CD14-positive monocyte (primary cell): ENCODE results near the gene GREB1L. TPM values are rescaled to one million over a fixed set of nuclear protein-coding genes. Genes with fewer than 3 reads are reported as not detected.

ENCODE experiments used
- DNase-seq, 3 donors: peaks; one replicate each; pipeline ENCODE4 v3.0.0-alpha.2; 2011 to 2022
- H2AFZ ChIP-seq: 2 replicates; pipeline ENCODE4 v1.6.0; 2012; ENCODE audit warnings: mild to moderate bottlenecking, low read depth, low read length, inconsistent platforms; ENCODE audit not compliant: insufficient read depth, poor library complexity, severe bottlenecking
- H3K27ac ChIP-seq, 2 donors: 1 replicate in 1 of 2; 2 replicates in 1 of 2; pipeline ENCODE4 v1.5.1; 2012 to 2013; ENCODE audit warnings: low read length in 2 of 2, control low read depth in 1 of 2, inconsistent platforms in 1 of 2, low read depth in 1 of 2, mild to moderate bottlenecking in 1 of 2
- H3K27me3 ChIP-seq, 2 donors: one replicate each; pipeline versions ENCODE4 v1.6.0 to v1.6.1; 2011 to 2013; ENCODE audit warnings: low read length in 2 of 2; ENCODE audit not compliant: control insufficient read depth in 2 of 2, insufficient read depth in 2 of 2
- H3K36me3 ChIP-seq, 2 donors: replicated peaks in 1 of 2; 1 replicate in 1 of 2; 2 replicates in 1 of 2; pipeline versions ENCODE4 v1.5.1 to v1.6.1; 2012 to 2013; ENCODE audit warnings: low read length in 2 of 2, control low read depth in 1 of 2, inconsistent platforms in 1 of 2, mild to moderate bottlenecking in 1 of 2; ENCODE audit not compliant: insufficient read depth in 2 of 2, control insufficient read depth in 1 of 2
- H3K4me1 ChIP-seq, 2 donors: 1 replicate in 1 of 2; 2 replicates in 1 of 2; pipeline versions ENCODE4 v1.5.1 to v1.6.1; 2012 to 2013; ENCODE audit warnings: low read length in 2 of 2, control low read depth in 1 of 2, inconsistent platforms in 1 of 2, mild to moderate bottlenecking in 1 of 2, moderate library complexity in 1 of 2; ENCODE audit not compliant: insufficient read depth in 2 of 2, control insufficient read depth in 1 of 2
- H3K4me2 ChIP-seq: replicated peaks from 2 replicates; pipeline ENCODE3; 2012; ENCODE audit warnings: low read length, moderate library complexity, mild to moderate bottlenecking; ENCODE audit not compliant: poor library complexity, severe bottlenecking; ENCODE audit errors: extremely low read depth
- H3K4me3 ChIP-seq, 3 experiments: fragments of 200-600 bp in 1 of 3; sonication (generic) in 1 of 3; replicated peaks in 1 of 3; 1 replicate in 2 of 3; 2 replicates in 1 of 3; pipeline ENCODE4 v1.5.1; 2011 to 2013; ENCODE audit warnings: low read length in 3 of 3, mild to moderate bottlenecking in 3 of 3, control low read depth in 2 of 3, low read depth in 2 of 3, inconsistent platforms in 1 of 3, moderate library complexity in 1 of 3
- H3K79me2 ChIP-seq: 2 replicates; pipeline ENCODE4 v1.6.0; 2012; ENCODE audit warnings: mild to moderate bottlenecking, control low read depth, inconsistent platforms, low read length, moderate library complexity; ENCODE audit not compliant: insufficient read depth
- H3K9ac ChIP-seq: 2 replicates; pipeline ENCODE4 v1.6.0; 2017; ENCODE audit warnings: low read length, mild to moderate bottlenecking; ENCODE audit not compliant: insufficient read depth, poor library complexity, severe bottlenecking
- H3K9me3 ChIP-seq, 2 donors: replicated peaks in 1 of 2; 1 replicate in 1 of 2; 2 replicates in 1 of 2; pipeline versions ENCODE4 v1.5.1 to v1.6.1; 2012 to 2013; ENCODE audit warnings: low read length in 2 of 2, control low read depth in 1 of 2; ENCODE audit not compliant: control insufficient read depth in 1 of 2, insufficient read depth in 1 of 2
- H4K20me1 ChIP-seq: 2 replicates; pipeline ENCODE4 v1.6.0; 2012; ENCODE audit warnings: mild to moderate bottlenecking, low read length, control low read depth, moderate library complexity; ENCODE audit not compliant: insufficient read depth
- H3K27ac Mint-ChIP-seq, 7 donors: one replicate each; pipeline ENCODE4 v1.8.0; 2020; ENCODE audit warnings: mild to moderate bottlenecking in 7 of 7, mixed read lengths in 7 of 7, moderate library complexity in 6 of 7, inconsistent platforms in 2 of 7
- H3K27me3 Mint-ChIP-seq, 3 donors: one replicate each; pipeline ENCODE4 v1.8.0; 2021 to 2022; ENCODE audit warnings: low read depth in 3 of 3, mild to moderate bottlenecking in 3 of 3, mixed read lengths in 3 of 3, moderate library complexity in 3 of 3, inconsistent platforms in 1 of 3
- H3K36me3 Mint-ChIP-seq, 2 donors: one replicate each; pipeline ENCODE4 v1.8.0; 2020; ENCODE audit warnings: mixed read lengths in 2 of 2, inconsistent platforms in 1 of 2, mild to moderate bottlenecking in 1 of 2
- H3K4me1 Mint-ChIP-seq: one replicate; pipeline ENCODE4 v1.8.0; 2020; ENCODE audit warnings: mild to moderate bottlenecking, mixed read lengths
- H3K4me3 Mint-ChIP-seq, 2 donors: one replicate each; pipeline ENCODE4 v1.8.0; 2020; ENCODE audit warnings: mild to moderate bottlenecking in 2 of 2, mixed read lengths in 2 of 2, moderate library complexity in 1 of 2
- H3K9me3 Mint-ChIP-seq, 7 donors: one replicate each; pipeline ENCODE4 v1.8.0; 2020 to 2022; ENCODE audit warnings: mixed read lengths in 7 of 7, mild to moderate bottlenecking in 6 of 7, moderate library complexity in 6 of 7, inconsistent platforms in 2 of 7
- WGBS: methylation state at CpG from one replicate; pipeline ENCODE4 v1.1.5; 2013; ENCODE audit warnings: missing lambda C conversion rate; ENCODE audit not compliant: insufficient coverage; 5-methylcytosine and 5-hydroxymethylcytosine counted together
- intact Hi-C, 2 donors: fragments of 100-400 bp; cut with micrococcal nuclease; formaldehyde crosslinking; loops; one replicate each; pipeline versions ENCODE4 v1.15.0 to v1.15.1; 2023
- polyA plus RNA-seq, 3 donors: library from polyadenylated mRNA; depleted of rRNA in 1 of 3; unstranded in 2 of 3; stranded (reverse) in 1 of 3; fragments of 300-500 nt in 2 of 3; fragments of >200 nt in 1 of 3; fragmentation: Illumina TruSeq in 2 of 3; gene quantifications; 1 replicate in 2 of 3; 2 replicates in 1 of 3; pipeline ENCODE4 v1.2.3, GENCODE V29; 2012 to 2021
- TF ChIP-seq, protein P1 (sequence below): fragments of 200-600 bp; IDR thresholded peaks from one replicate; pipeline ENCODE4 v1.8.0; 2022; ENCODE audit warnings: antibody characterized with exemption, mild to moderate bottlenecking

Gene GREB1L
- polyA plus RNA-seq, 3 donors: 0.02 to 0.03 TPM; not detected in 1

DNA sequence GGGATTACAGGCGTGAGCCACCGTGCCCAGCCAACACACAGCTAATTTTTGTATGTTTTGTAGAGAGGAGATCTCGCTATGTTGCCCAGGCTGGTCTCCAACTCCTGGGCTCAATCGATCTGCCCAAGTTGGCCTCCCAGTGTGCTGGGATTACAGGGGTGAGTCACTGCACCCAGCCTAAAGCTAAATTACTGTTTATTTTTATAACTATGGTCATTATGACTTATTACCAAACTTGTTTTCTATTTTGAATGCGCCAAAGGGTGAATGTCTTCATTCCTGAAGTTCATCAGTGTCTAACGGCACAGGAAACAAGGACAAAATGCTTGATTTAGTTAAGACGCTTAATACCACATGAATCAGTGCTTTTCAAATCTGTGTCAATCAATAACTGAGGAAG is 38.9 kb upstream of the GREB1L start:
- WGBS: 100% methylated on average over 2 of the region's 7 CpGs
- Mint-ChIP-seq H3K9me3 (peaks cover 0 to 4% (median 0%) of the 10 kb centered on the region in 7 donors), H3K4me3 (no peak overlapping the region), H3K27me3 (peaks cover 7 to 12% (median 7%) of the 10 kb centered on the region in 3 donors), H3K4me1 (no peaks in the 10 kb centered on the region), H3K27ac (peak overlapping the region in 1 of 7 donors; percentile 27), H3K36me3 (no peaks in the 10 kb centered on the region)
- Histone ChIP-seq H3K4me1 (no peaks in the 10 kb centered on the region), H3K4me2 (no peak overlapping the region), H3K36me3 (no peaks in the 10 kb centered on the region), H3K27me3 (no peaks in the 10 kb centered on the region), H3K79me2 (no peaks in the 10 kb centered on the region), H3K9ac (no peak overlapping the region), H3K4me3 (no peak overlapping the region), H4K20me1 (no peaks in the 10 kb centered on the region), H3K27ac (no peak overlapping the region), H3K9me3 (no peaks in the 10 kb centered on the region), H2AFZ (no peak overlapping the region)
- intact Hi-C loops: no loop called here
- DNase-seq: no peak
- TF ChIP-seq, protein P1, sequence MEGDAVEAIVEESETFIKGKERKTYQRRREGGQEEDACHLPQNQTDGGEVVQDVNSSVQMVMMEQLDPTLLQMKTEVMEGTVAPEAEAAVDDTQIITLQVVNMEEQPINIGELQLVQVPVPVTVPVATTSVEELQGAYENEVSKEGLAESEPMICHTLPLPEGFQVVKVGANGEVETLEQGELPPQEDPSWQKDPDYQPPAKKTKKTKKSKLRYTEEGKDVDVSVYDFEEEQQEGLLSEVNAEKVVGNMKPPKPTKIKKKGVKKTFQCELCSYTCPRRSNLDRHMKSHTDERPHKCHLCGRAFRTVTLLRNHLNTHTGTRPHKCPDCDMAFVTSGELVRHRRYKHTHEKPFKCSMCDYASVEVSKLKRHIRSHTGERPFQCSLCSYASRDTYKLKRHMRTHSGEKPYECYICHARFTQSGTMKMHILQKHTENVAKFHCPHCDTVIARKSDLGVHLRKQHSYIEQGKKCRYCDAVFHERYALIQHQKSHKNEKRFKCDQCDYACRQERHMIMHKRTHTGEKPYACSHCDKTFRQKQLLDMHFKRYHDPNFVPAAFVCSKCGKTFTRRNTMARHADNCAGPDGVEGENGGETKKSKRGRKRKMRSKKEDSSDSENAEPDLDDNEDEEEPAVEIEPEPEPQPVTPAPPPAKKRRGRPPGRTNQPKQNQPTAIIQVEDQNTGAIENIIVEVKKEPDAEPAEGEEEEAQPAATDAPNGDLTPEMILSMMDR: no peak

DNA sequence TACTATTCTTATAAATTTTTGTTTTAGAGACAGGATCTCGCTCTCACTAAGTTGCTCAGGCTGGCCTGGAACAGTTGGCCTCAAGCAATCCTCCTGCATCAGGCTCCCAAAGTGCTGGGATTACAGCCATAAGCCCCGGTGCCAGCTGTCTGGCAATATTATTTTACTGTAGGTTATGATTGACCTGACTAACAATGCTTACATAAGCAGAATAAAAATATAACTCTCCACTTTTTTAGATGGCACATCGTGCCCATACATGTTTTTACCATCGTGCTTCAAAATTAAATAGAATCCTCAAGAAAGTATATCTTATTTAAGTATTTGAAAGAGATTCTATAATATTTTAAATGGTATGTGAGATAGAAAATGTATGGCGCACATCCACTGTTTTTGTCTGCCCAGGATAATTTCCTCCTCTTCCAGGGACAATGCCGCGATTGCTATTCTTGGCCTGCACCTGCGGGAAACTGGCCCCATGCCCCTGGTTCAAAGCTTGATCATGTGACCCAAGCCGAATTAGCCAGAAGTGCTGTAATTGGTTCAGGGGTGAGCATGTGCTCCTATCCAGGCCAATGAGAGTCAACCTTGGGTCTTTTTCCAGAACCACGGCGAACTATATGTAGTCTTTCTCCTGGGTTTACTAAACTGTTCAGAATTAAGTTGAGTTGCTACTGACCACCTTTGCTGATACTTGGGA is 38.3 kb upstream of the GREB1L start:
- no peaks in the 10 kb centered on the region for H3K27me3 ChIP-seq
- H3K4me1 ChIP-seq: no peaks in the 10 kb centered on the region
- peaks cover 0 to 4% (median 0%) of the 10 kb centered on the region in 7 donors for H3K9me3 Mint-ChIP-seq
- peaks cover 7 to 10% (median 8%) of the 10 kb centered on the region in 3 donors for H3K27me3 Mint-ChIP-seq
- DNase-seq: no peak
- H3K4me3 Mint-ChIP-seq: no peak overlapping the region
- H3K79me2 ChIP-seq: no peaks in the 10 kb centered on the region
- no peak overlapping the region for H3K4me3 ChIP-seq
- no peak overlapping the region for H3K27ac ChIP-seq
- H3K4me1 Mint-ChIP-seq: no peaks in the 10 kb centered on the region
- no peaks in the 10 kb centered on the region for H3K9me3 ChIP-seq
- 95% methylated on average over 4 of the region's 11 CpGs for WGBS
- TF ChIP-seq, protein P1: no peak
- no peak overlapping the region for H2AFZ ChIP-seq
- H3K36me3 ChIP-seq: no peaks in the 10 kb centered on the region
- no peak overlapping the region for H3K9ac ChIP-seq
- no peak overlapping the region for H3K4me2 ChIP-seq
- H3K36me3 Mint-ChIP-seq: no peaks in the 10 kb centered on the region
- no peak overlapping the region for H3K27ac Mint-ChIP-seq
- no peaks in the 10 kb centered on the region for H4K20me1 ChIP-seq
- intact Hi-C loops: no loop called here
